Caco-2 (cell line): ENCODE results near the gene CIT. TPM values are rescaled to one million over a fixed set of nuclear protein-coding genes. Genes with fewer than 3 reads are reported as not detected.

Experiments used
- BruUV-seq: library from RNA; stranded (reverse); fragments of 400-500 nt; replicated peaks from 2 replicates; lab custom pipeline; 2021; lab: Mats Ljungman, UMichigan
- CTCF ChIA-PET: fragments of 300-600 bp; sonication (Branson Sonifier 250); formaldehyde crosslinking; loops from one replicate; lab custom pipeline; 2022; ENCODE audit warnings: antibody characterized with exemption; lab: Charles Lee
- POLR2A ChIA-PET: fragments of 300-600 bp; sonication (Branson Sonifier 250); formaldehyde crosslinking; loops from one replicate; lab custom pipeline; 2022; ENCODE audit warnings: antibody characterized with exemption; lab: Charles Lee
- DNase-seq, 2 experiments: peaks; one replicate each; pipeline versions ENCODE4 v3.0.0 to v3.0.0-alpha.2; 2020 to 2022
- H3K27me3 ChIP-seq: replicated peaks from 2 replicates; pipeline ENCODE4 v1.6.0; 2011; ENCODE audit warnings: low read length; ENCODE audit not compliant: control insufficient read depth, insufficient read depth
- H3K36me3 ChIP-seq: 2 replicates; pipeline ENCODE4 v1.5.1; 2011; ENCODE audit warnings: low read length; ENCODE audit not compliant: control insufficient read depth, insufficient read depth
- H3K4me1 ChIP-seq: fragments of 250-450 bp; sonication (Bioruptor Pico); 2 replicates; pipeline ENCODE4 v1.5.1; 2020; ENCODE audit warnings: mild to moderate bottlenecking
- H3K4me3 ChIP-seq: 2 replicates; pipeline ENCODE4 v1.5.1; 2011; ENCODE audit warnings: low read depth, mild to moderate bottlenecking, control low read depth, low read length
- H3K9me3 ChIP-seq: fragments of 250-450 bp; sonication (Bioruptor Pico); 2 replicates; pipeline ENCODE4 v1.5.1; 2020; ENCODE audit warnings: mild to moderate bottlenecking, moderate library complexity
- H3K27ac Mint-ChIP-seq: one replicate; pipeline ENCODE4 v1.8.0; 2022; ENCODE audit warnings: mixed read lengths; ENCODE audit not compliant: unreplicated experiment
- H3K27me3 Mint-ChIP-seq: one replicate; pipeline ENCODE4 v1.8.0; 2022; ENCODE audit warnings: mixed read lengths; ENCODE audit not compliant: insufficient read depth, unreplicated experiment
- H3K36me3 Mint-ChIP-seq: one replicate; pipeline ENCODE4 v1.8.0; 2022; ENCODE audit warnings: mild to moderate bottlenecking, mixed read lengths; ENCODE audit not compliant: insufficient read depth, unreplicated experiment
- H3K4me1 Mint-ChIP-seq: one replicate; pipeline ENCODE4 v1.8.0; 2022; ENCODE audit warnings: low read depth, mixed read lengths; ENCODE audit not compliant: unreplicated experiment
- H3K4me3 Mint-ChIP-seq: one replicate; pipeline ENCODE4 v1.8.0; 2022; ENCODE audit warnings: mild to moderate bottlenecking, moderate library complexity, mixed read lengths; ENCODE audit not compliant: unreplicated experiment
- H3K9me3 Mint-ChIP-seq: one replicate; pipeline ENCODE4 v1.8.0; 2022; ENCODE audit warnings: mixed read lengths; ENCODE audit not compliant: unreplicated experiment
- CTCF ChIP-seq, 2 experiments: fragments of 200-600 bp in 1 of 2; IDR thresholded peaks; 1 replicate in 1 of 2; 2 replicates in 1 of 2; pipeline versions ENCODE4 v1.5.1 to v1.8.0; 2011 to 2022; ENCODE audit warnings: antibody characterized with exemption in 1 of 2, control low read depth in 1 of 2, inconsistent platforms in 1 of 2, low read depth in 1 of 2, low read length in 1 of 2, mild to moderate bottlenecking in 1 of 2, moderate library complexity in 1 of 2; ENCODE audit not compliant: insufficient read depth in 1 of 2, severe bottlenecking in 1 of 2, unreplicated experiment in 1 of 2
- intact Hi-C: fragments of 100-400 bp; cut with micrococcal nuclease; formaldehyde crosslinking; loops from one replicate; pipeline ENCODE4 v1.10.0; 2022; ENCODE audit not compliant: unreplicated experiment
- total RNA-seq: library from RNA; stranded (reverse); gene quantifications from 2 replicates; pipeline ENCODE4 v1.2.3, GENCODE V29; 2022

The CIT gene
- total RNA-seq, 1 experiment from 2014 or later: 55.9 TPM

GRCh38 chr12:119786539-119786938 is 90.6 kb downstream of the CIT start:
- Mint-ChIP-seq H3K4me3 (no peak overlapping the region), H3K36me3 (peaks cover 17% of the 10 kb centered on the region), H3K4me1 (no peaks in the 10 kb centered on the region), H3K27ac (no peak overlapping the region), H3K27me3 (no peaks in the 10 kb centered on the region), H3K9me3 (no peaks in the 10 kb centered on the region)
- ChIA-PET CTCF (no interaction called here), POLR2A (no interaction called here)
- BruUV-seq: no TSS peak
- Histone ChIP-seq H3K9me3 (no peaks in the 10 kb centered on the region), H3K4me3 (no peak overlapping the region), H3K4me1 (no peaks in the 10 kb centered on the region), H3K36me3 (no peaks in the 10 kb centered on the region), H3K27me3 (no peaks in the 10 kb centered on the region)
- intact Hi-C loops: loop anchor here (10.0 kb wide), 1 partner anchor 92 kb away; no protein-coding TSS in a partner anchor
- TF ChIP-seq CTCF (IDR thresholded peaks at IDR 0.05; ENCODE audit: insufficient read depth in 1 of 2, low read depth in 1 of 2, low read length in 1 of 2, severe bottlenecking in 1 of 2, unreplicated experiment in 1 of 2): no peak
- DNase-seq: no peak

- Histone ChIP-seq H3K36me3 (no peaks in the 10 kb centered on the region; the same call in 1 of the 2 replicates), H3K4me1 (no peaks in the 10 kb centered on the region), H3K9me3 (no peaks in the 10 kb centered on the region), H3K4me3 (no peak overlapping the region), H3K27me3 (no peaks in the 10 kb centered on the region)
- no TSS peak for BruUV-seq
- ChIA-PET POLR2A (no interaction called here), CTCF (no interaction called here)
- TF ChIP-seq CTCF (IDR thresholded peaks at IDR 0.05; ENCODE audit: insufficient read depth in 1 of 2, low read depth in 1 of 2, low read length in 1 of 2, severe bottlenecking in 1 of 2, unreplicated experiment in 1 of 2): no peak
- H3K4me1 Mint-ChIP-seq: peaks cover 6% of the 10 kb centered on the region
- intact Hi-C loops: loop anchor here (10.0 kb wide), 1 partner anchor 90 kb away; no protein-coding TSS in a partner anchor
- no peak overlapping the region for H3K4me3 Mint-ChIP-seq
- no peaks in the 10 kb centered on the region for H3K9me3 Mint-ChIP-seq
- no peak for DNase-seq
- H3K27ac Mint-ChIP-seq: no peak overlapping the region
- H3K27me3 Mint-ChIP-seq: no peaks in the 10 kb centered on the region
- H3K36me3 Mint-ChIP-seq: peaks cover 28% of the 10 kb centered on the region
Observed at GRCh38 chr12:119784673-119785072, 92.4 kb downstream of the CIT start.

GRCh38 chr12:119783787-119784186 is 93.3 kb downstream of the CIT start:
- CTCF ChIA-PET: no interaction called here
- BruUV-seq: no TSS peak
- Histone ChIP-seq H3K9me3 (no peaks in the 10 kb centered on the region), H3K27me3 (no peaks in the 10 kb centered on the region), H3K36me3 (no peaks in the 10 kb centered on the region; the same call in 1 of the 2 replicates), H3K4me3 (no peak overlapping the region), H3K4me1 (no peaks in the 10 kb centered on the region)
- intact Hi-C loops: loop anchor here (10.0 kb wide), 1 partner anchor 89 kb away; no protein-coding TSS in a partner anchor
- no peak overlapping the region for H3K4me3 Mint-ChIP-seq
- no peaks in the 10 kb centered on the region for H3K9me3 Mint-ChIP-seq
- POLR2A ChIA-PET: no interaction called here
- TF ChIP-seq CTCF (IDR thresholded peaks at IDR 0.05; ENCODE audit: insufficient read depth in 1 of 2, low read depth in 1 of 2, low read length in 1 of 2, severe bottlenecking in 1 of 2, unreplicated experiment in 1 of 2): no peak
- no peak for DNase-seq
- no peaks in the 10 kb centered on the region for H3K27me3 Mint-ChIP-seq
- H3K4me1 Mint-ChIP-seq: peaks cover 6% of the 10 kb centered on the region
- no peak overlapping the region for H3K27ac Mint-ChIP-seq
- H3K36me3 Mint-ChIP-seq: peaks cover 28% of the 10 kb centered on the region
